Thoracic aorta (tissue), 2 donors: ENCODE data around the gene MED9. TPM values are rescaled to one million over a fixed set of nuclear protein-coding genes. Genes with fewer than 3 reads are reported as not detected.

Source experiments
- ATAC-seq: fragments of 150-250 bp; one replicate; pipeline ENCODE4 v1.8.0; 2017; ENCODE audit warnings: low read depth; ENCODE audit not compliant: insufficient number of reproducible peaks, low FRiP score
- DNase-seq: peaks from one replicate; pipeline ENCODE4 v3.0.0-alpha.2; 2020; ENCODE audit warnings: low spot score
- H3K27ac ChIP-seq, 2 donors: fragments of 200-600 bp; sonication (generic); 1 replicate in 1 of 2; 2 replicates in 1 of 2; pipeline ENCODE4 v1.5.1; 2016; ENCODE audit warnings: mild to moderate bottlenecking in 2 of 2, moderate library complexity in 2 of 2
- H3K27me3 ChIP-seq: fragments of 200-600 bp; sonication (generic); replicated peaks from 2 replicates; pipeline ENCODE4 v1.6.0; 2016; ENCODE audit warnings: mild to moderate bottlenecking; ENCODE audit not compliant: insufficient read depth
- H3K36me3 ChIP-seq: fragments of 200-600 bp; sonication (generic); one replicate; pipeline ENCODE4 v1.5.1; 2016
- H3K4me1 ChIP-seq, 2 donors: fragments of 200-600 bp; sonication (generic); 1 replicate in 1 of 2; 2 replicates in 1 of 2; pipeline versions ENCODE4 v1.5.1 to v1.6.0; 2016; ENCODE audit warnings: low read depth in 2 of 2, mild to moderate bottlenecking in 1 of 2; ENCODE audit not compliant: control insufficient read depth in 1 of 2
- H3K4me3 ChIP-seq: fragments of 200-600 bp; sonication (generic); 2 replicates; pipeline ENCODE4 v1.5.1; 2016; ENCODE audit warnings: mild to moderate bottlenecking
- H3K9me3 ChIP-seq: fragments of 200-600 bp; sonication (generic); 2 replicates; pipeline ENCODE4 v1.5.1; 2016
- total RNA-seq, 2 donors: library from RNA; depleted of rRNA; stranded (reverse); fragments of >200 nt; gene quantifications; one replicate each; pipeline versions ENCODE4 v1.1.0 to v1.2.3, GENCODE V29; 2016
- TF ChIP-seq, protein P1 (sequence below): fragments of 200-600 bp; sonication (generic); IDR thresholded peaks from one replicate; pipeline ENCODE4 v1.5.1; 2019; ENCODE audit warnings: antibody characterized with exemption

The MED9 gene
- total RNA-seq, 2 donors from 2014 or later = 6.6 to 15.2 TPM

DNA sequence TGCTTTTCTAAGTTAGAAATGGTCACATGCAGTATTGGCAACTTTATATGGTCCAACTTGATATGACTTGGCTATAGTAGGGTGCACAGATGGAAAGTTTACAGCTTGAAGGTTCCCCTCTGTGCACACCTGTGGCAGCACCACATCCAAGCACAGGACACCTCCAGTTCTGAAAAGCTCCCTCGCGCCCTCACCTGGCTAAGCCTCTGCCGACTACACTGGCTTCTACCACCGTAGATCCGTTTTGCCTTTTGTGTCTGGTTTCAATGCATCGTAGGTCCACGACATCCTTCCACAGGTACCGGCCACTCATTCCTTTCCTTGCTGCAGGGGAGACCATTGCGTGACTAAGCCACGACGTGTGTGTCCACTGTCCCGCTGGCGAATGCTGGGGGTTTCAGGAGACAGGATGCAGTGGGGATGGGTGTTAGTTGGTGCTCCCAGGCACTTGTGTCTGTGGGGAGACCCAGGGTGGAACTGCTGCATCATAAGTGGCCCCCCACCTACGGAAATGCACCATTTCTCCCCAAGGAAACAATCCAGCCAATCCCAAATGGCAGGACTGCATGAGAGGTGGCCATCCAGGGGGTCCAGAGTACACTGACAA, 24.3 kb downstream of the MED9 start:
- no peak for DNase-seq
- Histone ChIP-seq H3K27ac (no peak overlapping the region), H3K9me3 (no peaks in the 10 kb centered on the region), H3K36me3 (no peaks in the 10 kb centered on the region), H3K4me1 (peaks cover 3 to 7% of the 10 kb centered on the region in 2 donors), H3K27me3 (no peaks in the 10 kb centered on the region), H3K4me3 (no peak overlapping the region)
- ATAC-seq = no peak
- TF ChIP-seq, protein P1, sequence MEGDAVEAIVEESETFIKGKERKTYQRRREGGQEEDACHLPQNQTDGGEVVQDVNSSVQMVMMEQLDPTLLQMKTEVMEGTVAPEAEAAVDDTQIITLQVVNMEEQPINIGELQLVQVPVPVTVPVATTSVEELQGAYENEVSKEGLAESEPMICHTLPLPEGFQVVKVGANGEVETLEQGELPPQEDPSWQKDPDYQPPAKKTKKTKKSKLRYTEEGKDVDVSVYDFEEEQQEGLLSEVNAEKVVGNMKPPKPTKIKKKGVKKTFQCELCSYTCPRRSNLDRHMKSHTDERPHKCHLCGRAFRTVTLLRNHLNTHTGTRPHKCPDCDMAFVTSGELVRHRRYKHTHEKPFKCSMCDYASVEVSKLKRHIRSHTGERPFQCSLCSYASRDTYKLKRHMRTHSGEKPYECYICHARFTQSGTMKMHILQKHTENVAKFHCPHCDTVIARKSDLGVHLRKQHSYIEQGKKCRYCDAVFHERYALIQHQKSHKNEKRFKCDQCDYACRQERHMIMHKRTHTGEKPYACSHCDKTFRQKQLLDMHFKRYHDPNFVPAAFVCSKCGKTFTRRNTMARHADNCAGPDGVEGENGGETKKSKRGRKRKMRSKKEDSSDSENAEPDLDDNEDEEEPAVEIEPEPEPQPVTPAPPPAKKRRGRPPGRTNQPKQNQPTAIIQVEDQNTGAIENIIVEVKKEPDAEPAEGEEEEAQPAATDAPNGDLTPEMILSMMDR = no peak

DNA sequence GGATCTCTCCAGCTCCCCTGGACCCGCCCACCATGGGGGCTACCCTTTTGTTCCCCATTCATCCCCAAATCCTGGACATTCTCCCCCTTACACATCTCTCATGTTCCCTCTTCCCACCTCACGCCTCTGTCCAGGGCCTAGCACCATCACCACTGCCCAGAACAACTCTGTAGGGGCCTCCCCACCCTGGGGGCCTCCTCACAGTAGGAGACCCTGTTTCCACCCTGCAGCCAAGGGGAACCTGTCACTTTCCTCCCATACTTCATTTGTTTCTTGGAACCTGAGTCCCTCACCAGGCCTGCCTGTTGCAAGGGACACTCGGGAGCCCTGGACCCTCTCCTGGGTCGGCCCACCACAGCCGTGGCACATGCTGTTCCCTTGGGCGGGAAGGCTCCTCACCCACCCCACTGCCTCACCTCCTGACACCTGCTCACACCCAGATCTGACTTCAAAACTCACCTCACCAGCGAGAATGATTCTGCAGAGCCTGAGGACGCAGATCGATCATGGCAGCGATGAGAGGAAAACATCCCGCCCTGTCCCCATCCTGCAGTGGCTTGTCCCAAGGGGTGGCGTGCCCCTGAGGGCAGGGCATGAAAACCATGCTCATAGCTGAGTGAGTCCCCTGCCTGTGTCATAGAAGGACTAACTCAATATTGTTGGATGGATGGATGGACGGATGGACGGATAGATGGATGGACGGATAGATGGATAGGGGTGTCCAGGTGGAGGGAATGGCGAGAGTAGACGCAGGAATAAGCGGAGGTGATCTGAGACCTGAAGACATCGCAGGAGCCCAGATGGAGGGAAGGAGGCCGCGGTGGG, 26.2 kb downstream of the MED9 start:
- H3K27ac ChIP-seq = no peak overlapping the region
- ATAC-seq (no peak), DNase-seq (no peak)
- no peaks in the 10 kb centered on the region for H3K36me3 ChIP-seq
- no peaks in the 10 kb centered on the region for H3K27me3 ChIP-seq
- TF ChIP-seq, protein P1 = no peak
- H3K4me3 ChIP-seq = no peak overlapping the region
- no peaks in the 10 kb centered on the region for H3K4me1 ChIP-seq
- H3K9me3 ChIP-seq = no peaks in the 10 kb centered on the region

DNA sequence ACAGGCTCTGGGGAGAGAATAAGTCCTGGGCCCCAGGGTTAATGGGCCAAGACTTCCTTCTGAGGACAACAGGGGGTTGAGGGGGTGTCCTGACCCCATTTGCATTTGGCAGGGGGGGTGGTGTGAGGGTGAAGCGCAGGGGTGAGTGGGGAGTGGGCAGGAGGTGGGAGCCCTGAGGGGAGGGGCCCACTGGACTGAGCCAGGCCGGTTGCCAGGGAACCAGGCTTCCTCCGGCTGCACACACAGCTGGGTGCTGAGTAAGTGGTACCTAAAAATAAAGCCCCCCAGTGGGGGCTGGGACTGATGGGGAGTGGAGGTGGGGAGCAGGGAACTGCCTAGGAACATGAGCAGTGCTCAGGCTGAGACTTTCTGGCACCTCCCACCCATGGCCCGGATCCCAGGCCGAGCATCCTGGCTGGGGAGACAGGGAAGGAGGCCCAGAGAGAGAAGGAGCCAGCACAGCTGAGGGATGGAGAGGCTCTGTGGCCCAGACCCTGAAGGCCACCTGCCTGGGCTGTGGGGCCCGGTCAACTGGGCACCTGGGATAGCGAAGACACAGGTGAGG, 26.8 kb downstream of the MED9 start:
- Histone ChIP-seq H3K27me3 (no peaks in the 10 kb centered on the region), H3K4me1 (no peaks in the 10 kb centered on the region), H3K9me3 (no peaks in the 10 kb centered on the region), H3K27ac (no peak overlapping the region), H3K4me3 (no peak overlapping the region), H3K36me3 (no peaks in the 10 kb centered on the region)
- ATAC-seq (no peak), DNase-seq (no peak)
- TF ChIP-seq, protein P1 = no peak

DNA sequence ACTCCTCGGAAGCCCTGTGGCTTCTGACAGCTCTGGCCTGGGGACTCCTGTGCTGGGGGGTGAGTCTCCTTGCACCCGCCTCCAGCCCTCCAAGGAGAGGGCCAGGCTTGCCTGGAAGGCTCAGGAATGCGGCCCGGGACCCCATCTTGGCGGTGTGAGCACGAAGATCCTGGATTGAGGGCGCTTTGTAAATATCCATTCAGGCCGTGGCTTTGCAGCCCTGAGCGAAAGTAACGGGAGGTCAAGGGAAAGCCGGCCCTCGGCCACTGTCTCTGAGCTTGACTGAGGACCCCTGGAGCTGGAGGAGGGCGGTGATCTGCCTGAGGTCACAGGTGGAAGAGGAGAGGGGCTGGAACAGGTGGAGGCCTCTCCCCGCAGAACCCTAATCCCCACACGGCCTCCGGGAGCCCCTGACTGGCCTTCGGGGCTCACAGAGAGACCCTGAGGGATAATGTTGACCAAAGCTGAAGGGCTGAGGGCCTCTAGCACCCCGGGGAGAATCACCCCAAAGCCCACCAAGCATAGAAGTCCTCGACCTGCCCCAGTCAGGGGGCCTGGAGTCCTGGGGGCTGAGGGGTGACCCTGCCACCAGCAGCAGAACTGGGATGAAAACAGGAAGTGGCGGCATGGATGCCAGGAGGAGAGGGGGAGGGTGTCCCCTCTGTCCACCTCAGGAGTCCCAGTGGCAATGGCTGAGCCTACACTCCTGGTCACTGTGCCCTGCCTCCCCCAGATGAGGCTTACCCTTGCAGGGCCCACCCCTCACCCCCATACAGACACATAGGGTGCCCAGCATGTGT, 27.7 kb downstream of the MED9 start:
- Histone ChIP-seq H3K27ac (no peak overlapping the region), H3K4me3 (no peak overlapping the region), H3K36me3 (no peaks in the 10 kb centered on the region), H3K9me3 (no peaks in the 10 kb centered on the region), H3K27me3 (no peaks in the 10 kb centered on the region), H3K4me1 (no peaks in the 10 kb centered on the region)
- DNase-seq (no peak), ATAC-seq (no peak)
- TF ChIP-seq, protein P1 = no peak

DNA sequence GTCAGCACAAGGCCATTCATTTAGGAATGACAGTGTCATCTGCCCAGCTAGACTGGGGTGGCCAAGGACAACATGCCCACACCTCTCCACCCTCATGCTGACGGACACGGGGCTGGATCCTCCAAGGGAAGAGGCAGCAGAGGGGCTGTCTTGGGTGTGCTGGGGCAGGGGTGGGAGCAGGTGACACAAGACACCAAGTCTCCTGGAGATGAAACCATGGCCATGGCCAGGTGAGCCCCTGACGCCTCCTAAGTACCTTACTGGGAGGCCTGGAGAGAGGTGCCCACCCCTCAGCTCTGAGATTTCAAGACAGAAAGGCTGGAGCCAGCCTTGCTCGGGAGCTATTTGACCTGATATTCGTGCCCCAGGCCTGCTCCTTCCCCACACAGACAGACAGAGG, 28.4 kb downstream of the MED9 start:
- no peaks in the 10 kb centered on the region for H3K9me3 ChIP-seq
- DNase-seq (no peak), ATAC-seq (no peak)
- H3K27me3 ChIP-seq = no peaks in the 10 kb centered on the region
- no peaks in the 10 kb centered on the region for H3K36me3 ChIP-seq
- TF ChIP-seq, protein P1 = no peak
- H3K4me3 ChIP-seq = no peak overlapping the region
- no peak overlapping the region for H3K27ac ChIP-seq
- H3K4me1 ChIP-seq = no peaks in the 10 kb centered on the region
